HepG2 (cell line): ENCODE results near the gene SOBP. TPM values are rescaled to one million over a fixed set of nuclear protein-coding genes. Genes with fewer than 3 reads are reported as not detected.

Experiments used
- ATF1 ChIP-seq: IDR thresholded peaks from 2 replicates; pipeline ENCODE4 v1.6.1; 2016; ENCODE audit warnings: mild to moderate bottlenecking, control low read depth
- ATF7 ChIP-seq, 2 experiments: fragments of 450-650 bp in 1 of 2; sonication (generic) in 1 of 2; formaldehyde crosslinking in 1 of 2; IDR thresholded peaks; 2 replicates each; pipeline versions ENCODE4 v1.4.0 to v1.6.1; 2016 to 2020; ENCODE audit warnings: antibody characterized with exemption in 1 of 2, mild to moderate bottlenecking in 1 of 2, missing genetic modification reagents in 1 of 2
- KAT8 ChIP-seq: IDR thresholded peaks from 2 replicates; pipeline ENCODE4 v1.6.1; 2016; ENCODE audit warnings: missing genetic modification reagents, missing compliant biosample characterization
- KLF11 ChIP-seq: IDR thresholded peaks from 2 replicates; pipeline ENCODE4 v1.6.1; 2016; ENCODE audit warnings: missing compliant biosample characterization
- MIXL1 ChIP-seq: IDR thresholded peaks from 2 replicates; pipeline ENCODE4 v1.6.1; 2016
- NFYC ChIP-seq: IDR thresholded peaks from 2 replicates; pipeline ENCODE4 v1.6.1; 2016; ENCODE audit warnings: missing genetic modification reagents, missing compliant biosample characterization
- PRMT3 ChIP-seq: sonication (generic); formaldehyde crosslinking; IDR thresholded peaks from 2 replicates; pipeline ENCODE4 v1.8.1; 2022; ENCODE audit warnings: low read depth, mild to moderate bottlenecking, moderate library complexity, missing genetic modification reagents, borderline replicate concordance
- RARA ChIP-seq: IDR thresholded peaks from 2 replicates; pipeline ENCODE4 v1.6.1; 2016; ENCODE audit warnings: missing genetic modification reagents, missing compliant biosample characterization
- TCF7 ChIP-seq: sonication (generic); IDR thresholded peaks from 2 replicates; pipeline ENCODE4 v1.6.1; 2016; ENCODE audit warnings: antibody characterized with exemption, low read depth
- ZNF878 ChIP-seq: sonication (generic); formaldehyde crosslinking; IDR thresholded peaks from 2 replicates; pipeline ENCODE4 v1.8.1; 2023; ENCODE audit warnings: mild to moderate bottlenecking, missing genetic modification reagents, moderate library complexity
- polyA plus RNA-seq, 8 experiments: library from polyadenylated mRNA; depleted of rRNA in 3 of 8; stranded (reverse) in 7 of 8; unstranded in 1 of 8; fragments of >200 nt; fragmentation: Illumina TruSeq in 4 of 8; extraction: Trizol in 4 of 8; gene quantifications; 2 replicates each; pipeline versions ENCODE4 v1.2.1 to v1.2.3, GENCODE V29; 2011 to 2016; ENCODE audit warnings: low read depth in 4 of 8, missing spikeins in 1 of 8, mixed read lengths in 1 of 8; ENCODE audit not compliant: insufficient read depth in 1 of 8
- total RNA-seq, 5 experiments: library from RNA; depleted of rRNA; stranded (reverse); fragments of >200 nt; fragmentation: Illumina TruSeq; extraction: Trizol; gene quantifications; 2 replicates each; pipeline ENCODE4 v1.2.3, GENCODE V29; 2016; ENCODE audit warnings: low read depth in 1 of 5
- TF ChIP-seq, protein P1 (sequence below): sonication (generic); formaldehyde crosslinking; IDR thresholded peaks from 2 replicates; pipeline ENCODE4 v1.4.0; 2020; ENCODE audit warnings: mild to moderate bottlenecking, missing genetic modification reagents, borderline replicate concordance
- TF ChIP-seq, protein P2 (sequence below): conservative IDR thresholded peaks from 2 replicates; pipeline ENCODE4 v1.6.1; 2018; ENCODE audit warnings: missing genetic modification reagents
- TF ChIP-seq, protein P3 (sequence below): sonication (generic); formaldehyde crosslinking; IDR thresholded peaks from 2 replicates; pipeline ENCODE4 v1.4.0; 2020; ENCODE audit warnings: low read depth, missing genetic modification reagents
- TF ChIP-seq, protein P4 (sequence below): sonication (generic); formaldehyde crosslinking; IDR thresholded peaks from 2 replicates; pipeline ENCODE4 v1.8.1; 2022; ENCODE audit warnings: low read depth, mild to moderate bottlenecking, missing genetic modification reagents
- TF ChIP-seq, protein P5 (sequence below): sonication (generic); formaldehyde crosslinking; IDR thresholded peaks from 2 replicates; pipeline ENCODE4 v1.5.1; 2020; ENCODE audit warnings: missing genetic modification reagents, mild to moderate bottlenecking, borderline replicate concordance

The SOBP gene
- total and polyA plus RNA-seq, 2 of the 13 experiments (the other 11 are each of a cell fraction or from before 2014, with no cell fraction given), result 1.5 to 6.9 TPM

DNA sequence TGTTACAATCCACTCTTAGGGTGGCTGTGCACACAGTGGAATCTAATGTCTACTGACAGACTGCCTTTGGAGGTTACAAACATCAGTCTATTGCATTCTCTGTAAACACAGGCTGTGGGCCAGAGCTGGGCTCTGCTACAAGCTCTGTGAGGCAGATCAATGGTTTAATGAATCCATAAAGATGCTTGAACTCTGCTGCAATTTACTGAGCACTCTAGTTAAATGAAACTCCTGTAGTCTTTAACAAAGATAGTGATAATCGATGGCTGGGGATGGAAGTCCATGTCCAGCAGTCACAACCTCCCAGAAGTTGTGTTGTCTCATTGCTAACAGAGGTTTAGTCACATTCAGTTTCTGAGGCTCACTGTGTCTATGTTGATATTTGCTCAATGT, 50.5 kb downstream of the SOBP start (continued):
- TF ChIP-seq, protein P1, sequence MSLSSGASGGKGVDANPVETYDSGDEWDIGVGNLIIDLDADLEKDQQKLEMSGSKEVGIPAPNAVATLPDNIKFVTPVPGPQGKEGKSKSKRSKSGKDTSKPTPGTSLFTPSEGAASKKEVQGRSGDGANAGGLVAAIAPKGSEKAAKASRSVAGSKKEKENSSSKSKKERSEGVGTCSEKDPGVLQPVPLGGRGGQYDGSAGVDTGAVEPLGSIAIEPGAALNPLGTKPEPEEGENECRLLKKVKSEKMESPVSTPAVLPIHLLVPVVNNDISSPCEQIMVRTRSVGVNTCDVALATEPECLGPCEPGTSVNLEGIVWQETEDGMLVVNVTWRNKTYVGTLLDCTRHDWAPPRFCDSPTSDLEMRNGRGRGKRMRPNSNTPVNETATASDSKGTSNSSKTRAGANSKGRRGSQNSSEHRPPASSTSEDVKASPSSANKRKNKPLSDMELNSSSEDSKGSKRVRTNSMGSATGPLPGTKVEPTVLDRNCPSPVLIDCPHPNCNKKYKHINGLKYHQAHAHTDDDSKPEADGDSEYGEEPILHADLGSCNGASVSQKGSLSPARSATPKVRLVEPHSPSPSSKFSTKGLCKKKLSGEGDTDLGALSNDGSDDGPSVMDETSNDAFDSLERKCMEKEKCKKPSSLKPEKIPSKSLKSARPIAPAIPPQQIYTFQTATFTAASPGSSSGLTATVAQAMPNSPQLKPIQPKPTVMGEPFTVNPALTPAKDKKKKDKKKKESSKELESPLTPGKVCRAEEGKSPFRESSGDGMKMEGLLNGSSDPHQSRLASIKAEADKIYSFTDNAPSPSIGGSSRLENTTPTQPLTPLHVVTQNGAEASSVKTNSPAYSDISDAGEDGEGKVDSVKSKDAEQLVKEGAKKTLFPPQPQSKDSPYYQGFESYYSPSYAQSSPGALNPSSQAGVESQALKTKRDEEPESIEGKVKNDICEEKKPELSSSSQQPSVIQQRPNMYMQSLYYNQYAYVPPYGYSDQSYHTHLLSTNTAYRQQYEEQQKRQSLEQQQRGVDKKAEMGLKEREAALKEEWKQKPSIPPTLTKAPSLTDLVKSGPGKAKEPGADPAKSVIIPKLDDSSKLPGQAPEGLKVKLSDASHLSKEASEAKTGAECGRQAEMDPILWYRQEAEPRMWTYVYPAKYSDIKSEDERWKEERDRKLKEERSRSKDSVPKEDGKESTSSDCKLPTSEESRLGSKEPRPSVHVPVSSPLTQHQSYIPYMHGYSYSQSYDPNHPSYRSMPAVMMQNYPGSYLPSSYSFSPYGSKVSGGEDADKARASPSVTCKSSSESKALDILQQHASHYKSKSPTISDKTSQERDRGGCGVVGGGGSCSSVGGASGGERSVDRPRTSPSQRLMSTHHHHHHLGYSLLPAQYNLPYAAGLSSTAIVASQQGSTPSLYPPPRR, result peak; percentile 96
- TF ChIP-seq PRMT3 (peak; percentile 68; the same call in 1 of the 2 replicates), TCF7 (peak; percentile 87), KAT8 (CRISPR knock-in tag) (peak; percentile 62; the same call in 1 of the 2 replicates), ATF7 (IDR thresholded peaks at IDR 0.05) (peak; percentile 54; the same call in 1 of the 2 replicates), ATF7 (CRISPR knock-in tag; IDR thresholded peaks at IDR 0.05) (peak; percentile 26; the same call in 1 of the 2 replicates), ATF1 (CRISPR knock-in tag) (peak; percentile 62), MIXL1 (CRISPR knock-in tag) (peak; percentile 97), KLF11 (no peak), RARA (CRISPR knock-in tag) (peak; percentile 90; the same call in 1 of the 2 replicates), NFYC (peak; percentile 12; the same call in 1 of the 2 replicates), ZNF878 (CRISPR knock-in tag) (peak; percentile 75; the same call in 1 of the 2 replicates)
- TF ChIP-seq, protein P2, sequence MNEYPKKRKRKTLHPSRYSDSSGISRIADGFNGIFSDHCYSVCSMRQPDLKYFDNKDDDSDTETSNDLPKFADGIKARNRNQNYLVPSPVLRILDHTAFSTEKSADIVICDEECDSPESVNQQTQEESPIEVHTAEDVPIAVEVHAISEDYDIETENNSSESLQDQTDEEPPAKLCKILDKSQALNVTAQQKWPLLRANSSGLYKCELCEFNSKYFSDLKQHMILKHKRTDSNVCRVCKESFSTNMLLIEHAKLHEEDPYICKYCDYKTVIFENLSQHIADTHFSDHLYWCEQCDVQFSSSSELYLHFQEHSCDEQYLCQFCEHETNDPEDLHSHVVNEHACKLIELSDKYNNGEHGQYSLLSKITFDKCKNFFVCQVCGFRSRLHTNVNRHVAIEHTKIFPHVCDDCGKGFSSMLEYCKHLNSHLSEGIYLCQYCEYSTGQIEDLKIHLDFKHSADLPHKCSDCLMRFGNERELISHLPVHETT, result no peak
- TF ChIP-seq, protein P3, sequence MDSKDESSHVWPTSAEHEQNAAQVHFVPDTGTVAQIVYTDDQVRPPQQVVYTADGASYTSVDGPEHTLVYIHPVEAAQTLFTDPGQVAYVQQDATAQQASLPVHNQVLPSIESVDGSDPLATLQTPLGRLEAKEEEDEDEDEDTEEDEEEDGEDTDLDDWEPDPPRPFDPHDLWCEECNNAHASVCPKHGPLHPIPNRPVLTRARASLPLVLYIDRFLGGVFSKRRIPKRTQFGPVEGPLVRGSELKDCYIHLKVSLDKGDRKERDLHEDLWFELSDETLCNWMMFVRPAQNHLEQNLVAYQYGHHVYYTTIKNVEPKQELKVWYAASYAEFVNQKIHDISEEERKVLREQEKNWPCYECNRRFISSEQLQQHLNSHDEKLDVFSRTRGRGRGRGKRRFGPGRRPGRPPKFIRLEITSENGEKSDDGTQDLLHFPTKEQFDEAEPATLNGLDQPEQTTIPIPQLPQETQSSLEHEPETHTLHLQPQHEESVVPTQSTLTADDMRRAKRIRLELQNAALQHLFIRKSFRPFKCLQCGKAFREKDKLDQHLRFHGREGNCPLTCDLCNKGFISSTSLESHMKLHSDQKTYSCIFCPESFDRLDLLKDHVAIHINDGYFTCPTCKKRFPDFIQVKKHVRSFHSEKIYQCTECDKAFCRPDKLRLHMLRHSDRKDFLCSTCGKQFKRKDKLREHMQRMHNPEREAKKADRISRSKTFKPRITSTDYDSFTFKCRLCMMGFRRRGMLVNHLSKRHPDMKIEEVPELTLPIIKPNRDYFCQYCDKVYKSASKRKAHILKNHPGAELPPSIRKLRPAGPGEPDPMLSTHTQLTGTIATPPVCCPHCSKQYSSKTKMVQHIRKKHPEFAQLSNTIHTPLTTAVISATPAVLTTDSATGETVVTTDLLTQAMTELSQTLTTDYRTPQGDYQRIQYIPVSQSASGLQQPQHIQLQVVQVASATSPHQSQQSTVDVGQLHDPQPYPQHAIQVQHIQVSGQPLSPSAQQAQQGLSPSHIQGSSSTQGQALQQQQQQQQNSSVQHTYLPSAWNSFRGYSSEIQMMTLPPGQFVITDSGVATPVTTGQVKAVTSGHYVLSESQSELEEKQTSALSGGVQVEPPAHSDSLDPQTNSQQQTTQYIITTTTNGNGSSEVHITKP (CRISPR knock-in tag), result peak; percentile 31; the same call in 1 of the 2 replicates
- TF ChIP-seq, protein P4, sequence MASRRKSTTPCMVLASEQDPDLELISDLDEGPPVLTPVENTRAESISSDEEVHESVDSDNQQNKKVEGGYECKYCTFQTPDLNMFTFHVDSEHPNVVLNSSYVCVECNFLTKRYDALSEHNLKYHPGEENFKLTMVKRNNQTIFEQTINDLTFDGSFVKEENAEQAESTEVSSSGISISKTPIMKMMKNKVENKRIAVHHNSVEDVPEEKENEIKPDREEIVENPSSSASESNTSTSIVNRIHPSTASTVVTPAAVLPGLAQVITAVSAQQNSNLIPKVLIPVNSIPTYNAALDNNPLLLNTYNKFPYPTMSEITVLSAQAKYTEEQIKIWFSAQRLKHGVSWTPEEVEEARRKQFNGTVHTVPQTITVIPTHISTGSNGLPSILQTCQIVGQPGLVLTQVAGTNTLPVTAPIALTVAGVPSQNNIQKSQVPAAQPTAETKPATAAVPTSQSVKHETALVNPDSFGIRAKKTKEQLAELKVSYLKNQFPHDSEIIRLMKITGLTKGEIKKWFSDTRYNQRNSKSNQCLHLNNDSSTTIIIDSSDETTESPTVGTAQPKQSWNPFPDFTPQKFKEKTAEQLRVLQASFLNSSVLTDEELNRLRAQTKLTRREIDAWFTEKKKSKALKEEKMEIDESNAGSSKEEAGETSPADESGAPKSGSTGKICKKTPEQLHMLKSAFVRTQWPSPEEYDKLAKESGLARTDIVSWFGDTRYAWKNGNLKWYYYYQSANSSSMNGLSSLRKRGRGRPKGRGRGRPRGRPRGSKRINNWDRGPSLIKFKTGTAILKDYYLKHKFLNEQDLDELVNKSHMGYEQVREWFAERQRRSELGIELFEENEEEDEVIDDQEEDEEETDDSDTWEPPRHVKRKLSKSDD, result 0 out of 2 replicates have a peak, but pooled peaks have one; percentile 42
- TF ChIP-seq, protein P5, sequence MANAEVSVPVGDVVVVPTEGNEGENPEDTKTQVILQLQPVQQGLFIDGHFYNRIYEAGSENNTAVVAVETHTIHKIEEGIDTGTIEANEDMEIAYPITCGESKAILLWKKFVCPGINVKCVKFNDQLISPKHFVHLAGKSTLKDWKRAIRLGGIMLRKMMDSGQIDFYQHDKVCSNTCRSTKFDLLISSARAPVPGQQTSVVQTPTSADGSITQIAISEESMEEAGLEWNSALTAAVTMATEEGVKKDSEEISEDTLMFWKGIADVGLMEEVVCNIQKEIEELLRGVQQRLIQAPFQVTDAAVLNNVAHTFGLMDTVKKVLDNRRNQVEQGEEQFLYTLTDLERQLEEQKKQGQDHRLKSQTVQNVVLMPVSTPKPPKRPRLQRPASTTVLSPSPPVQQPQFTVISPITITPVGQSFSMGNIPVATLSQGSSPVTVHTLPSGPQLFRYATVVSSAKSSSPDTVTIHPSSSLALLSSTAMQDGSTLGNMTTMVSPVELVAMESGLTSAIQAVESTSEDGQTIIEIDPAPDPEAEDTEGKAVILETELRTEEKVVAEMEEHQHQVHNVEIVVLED (CRISPR knock-in tag), result peak; percentile 35; the same call in 1 of the 2 replicates
